Measurements from ENCODE around the gene DENND4C.

- TF ChIP-seq CTCF (conservative IDR thresholded peaks at IDR 0.05 in 1 of 2, IDR thresholded peaks at IDR 0.05 in 1 of 2; ENCODE audit: low read depth in 1 of 2, low read length in 2 of 2): no peak
- no peak for TF ChIP-seq EZH2 (IDR thresholded peaks at IDR 0.05; ENCODE audit: low read length, missing control alignments)
Measured at GRCh38 chr9:19283072-19283710, 52.7 kb downstream of the DENND4C start.

All from fibroblast of lung (primary cell).